ENCODE measurements around the gene SPPL2C. TPM values are rescaled to one million over a fixed set of nuclear protein-coding genes. Genes with fewer than 3 reads are reported as not detected.

SPPL2C gene
- total RNA-seq, 2 experiments from 2014 or later = not detected

DNA sequence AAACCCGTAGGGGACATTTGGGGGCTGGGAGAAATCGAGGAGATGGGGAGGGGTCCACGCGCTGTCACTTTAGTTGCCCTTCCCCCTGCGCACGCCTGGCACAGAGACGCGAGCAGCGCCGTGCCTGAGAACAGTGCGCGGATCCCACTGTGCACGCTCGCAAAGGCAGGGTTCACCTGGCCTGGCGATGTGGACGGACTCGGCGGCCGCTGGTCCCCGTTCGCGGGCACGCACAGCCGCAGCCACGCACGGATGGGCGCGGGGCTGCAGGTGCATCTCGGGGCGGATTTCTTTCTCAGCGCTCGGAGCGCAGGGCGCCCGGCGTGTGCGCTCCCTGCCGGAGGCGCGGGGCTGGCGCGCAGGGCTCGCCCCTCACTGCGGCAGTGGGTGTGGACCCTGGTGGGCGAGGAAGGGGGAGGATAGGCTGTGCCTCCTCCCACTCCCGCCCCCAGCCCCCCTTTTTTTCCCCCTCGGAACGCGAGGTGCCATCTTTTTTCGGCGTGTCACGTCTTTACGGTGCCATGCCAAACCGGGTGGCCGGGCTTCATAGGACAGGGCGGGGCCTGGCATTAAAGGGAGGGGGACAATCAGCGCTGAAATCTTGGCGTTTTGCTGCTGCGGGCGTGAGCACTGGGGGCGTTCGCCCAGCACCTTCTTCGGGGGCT is 50.8 kb downstream of the SPPL2C start:
- Mint-ChIP-seq H3K4me1 (ENCODE audit: low read depth) (peaks cover 22% of the 10 kb centered on the region), H3K27me3 (ENCODE audit: low read depth) (peaks cover 36% of the 10 kb centered on the region), H3K4me3 (peak overlapping the region; percentile 79), H3K9me3 (no peaks in the 10 kb centered on the region), H3K36me3 (ENCODE audit: low read depth) (no peaks in the 10 kb centered on the region), H3K27ac (no peak overlapping the region)
- no peak for DNase-seq
- intact Hi-C loops (cut with micrococcal nuclease) = loop anchor here (2.0 kb wide), 1 partner anchor 53 kb away; no protein-coding TSS in a partner anchor
- CTCF ChIA-PET = no interaction called here

DNA sequence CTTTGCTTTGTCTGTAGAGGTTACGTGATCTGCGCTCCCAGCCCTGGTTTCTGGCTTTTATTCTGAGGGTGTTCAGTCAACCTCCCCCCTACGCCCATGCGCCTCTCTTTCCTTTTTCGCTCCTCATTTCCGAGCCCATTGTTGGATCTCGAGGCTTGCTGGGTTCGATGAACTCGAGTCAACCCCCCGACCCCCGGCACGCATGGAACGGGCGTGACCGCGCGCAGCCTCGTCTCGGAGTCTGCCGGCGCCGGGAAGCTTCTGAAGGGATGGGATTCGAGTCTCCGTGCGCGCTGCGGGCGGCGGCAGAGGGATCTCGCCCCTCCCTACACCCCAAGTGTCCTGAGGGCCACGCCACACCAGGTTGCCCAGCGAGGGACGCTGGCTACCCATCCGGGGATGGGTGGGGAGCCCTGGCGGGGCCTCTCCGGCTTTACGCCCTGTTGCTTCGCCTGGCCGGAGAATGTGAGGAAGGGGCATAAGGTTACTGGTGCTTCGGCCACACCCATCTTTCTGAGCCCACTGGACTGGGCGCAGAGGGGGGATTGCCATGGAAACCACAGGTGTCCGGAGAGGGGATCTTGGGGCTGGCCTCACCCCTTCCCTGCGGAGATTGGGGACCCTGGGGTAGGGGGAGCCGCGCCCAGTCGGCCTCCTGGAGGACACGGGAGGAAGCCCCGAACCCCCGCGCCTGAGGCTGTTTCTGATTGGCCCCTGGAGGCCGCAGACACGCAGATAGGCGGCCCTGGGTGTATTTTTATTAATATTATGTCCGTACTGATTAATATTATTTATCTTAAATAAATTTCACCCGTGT is 51.5 kb downstream of the SPPL2C start:
- no peak for DNase-seq
- peaks cover 22% of the 10 kb centered on the region for H3K4me1 Mint-ChIP-seq (ENCODE audit: low read depth)
- peak overlapping the region; percentile 63 for H3K4me3 Mint-ChIP-seq
- intact Hi-C loops (cut with micrococcal nuclease) = loop anchor here (2.0 kb wide), 1 partner anchor 53 kb away; no protein-coding TSS in a partner anchor
- CTCF ChIA-PET = no interaction called here
- H3K36me3 Mint-ChIP-seq (ENCODE audit: low read depth) = no peaks in the 10 kb centered on the region
- no peak overlapping the region for H3K27ac Mint-ChIP-seq
- peaks cover 43% of the 10 kb centered on the region for H3K27me3 Mint-ChIP-seq (ENCODE audit: low read depth)
- no peaks in the 10 kb centered on the region for H3K9me3 Mint-ChIP-seq

Other genes starting within 250 kb of the SPPL2C start
- gene CRHR1, start 60.6 kb upstream of the SPPL2C start, total RNA-seq = not detected
- gene MAPT, start 49.7 kb downstream of the SPPL2C start, total RNA-seq = under 1 TPM; 0.57 to 0.86 TPM
- gene STH, start 154.4 kb downstream of the SPPL2C start, total RNA-seq = not detected